ENCODE data around the gene ENPP5.
"Not testable (repeated sequence)": the region's sequence is repeated elsewhere in the genome, so short reads cannot be mapped to it uniquely, and the experiment has no call there.

Gene ENPP5

GRCh38 chr6:46160102-46160501 is 10.7 kb downstream of the ENPP5 start:
- POLR2A ChIA-PET: no interaction called here
- Histone ChIP-seq H3K4me1 (ENCODE audit: control insufficient read depth, insufficient read depth, low read length) (no peaks in the 10 kb centered on the region), H3K4me3 (ENCODE audit: low read depth, low read length) (no peak overlapping the region), H3K27ac (ENCODE audit: extremely low read depth, low read depth, low read length) (no peak overlapping the region), H3K9me3 (ENCODE audit: control insufficient read depth, insufficient read depth, low read depth, low read length) (no peaks in the 10 kb centered on the region), H3K36me3 (ENCODE audit: control insufficient read depth in 2 of 2, insufficient read depth in 1 of 2, low read length in 2 of 2) (peaks cover 7 to 24% of the 10 kb centered on the region in 2 experiments)
- TF ChIP-seq ZNF768 (tag by site-specific recombination; IDR thresholded peaks at IDR 0.05) (no peak), ZNF133 (tag by site-specific recombination; IDR thresholded peaks at IDR 0.05) (no peak), ZNF19 (tag by site-specific recombination; IDR thresholded peaks at IDR 0.05; ENCODE audit: low read depth) (no peak), ZNF621 (tag by site-specific recombination; IDR thresholded peaks at IDR 0.05) (no peak), ZNF664 (tag by site-specific recombination; IDR thresholded peaks at IDR 0.05) (no peak), BCL11B (tag by site-specific recombination; IDR thresholded peaks at IDR 0.05; ENCODE audit: low read depth) (no peak), ZBTB21 (tag by site-specific recombination; IDR thresholded peaks at IDR 0.05) (no peak), INSM2 (tag by site-specific recombination; IDR thresholded peaks at IDR 0.05) (no peak), ZSCAN30 (tag by site-specific recombination; IDR thresholded peaks at IDR 0.05) (no peak), ZNF248 (tag by site-specific recombination; IDR thresholded peaks at IDR 0.05) (no peak), ZNF341 (tag by site-specific recombination; IDR thresholded peaks at IDR 0.05; ENCODE audit: low read depth) (no peak), ZNF24 (tag by site-specific recombination; IDR thresholded peaks at IDR 0.05) (no peak), ZNF747 (tag by site-specific recombination; IDR thresholded peaks at IDR 0.05) (no peak), ZNF600 (tag by site-specific recombination; IDR thresholded peaks at IDR 0.05) (no peak)
- CTCF ChIA-PET: no interaction called here

- CTCF ChIA-PET: interaction anchor here (0.6 to 1.2 kb wide), 2 partner anchors 15 to 56 kb away, joined by 3 read pairs; no protein-coding TSS in a partner anchor
- H3K4me3 ChIP-seq (ENCODE audit: low read depth, low read length): no peak overlapping the region
- no peak for TF ChIP-seq ZNF707 (tag by site-specific recombination; IDR thresholded peaks at IDR 0.05)
- TF ChIP-seq ZNF621 (tag by site-specific recombination; IDR thresholded peaks at IDR 0.05): no peak
- no peak for TF ChIP-seq ZNF132 (tag by site-specific recombination; IDR thresholded peaks at IDR 0.05; ENCODE audit: borderline replicate concordance)
- no peak for TF ChIP-seq SALL2 (tag by site-specific recombination; IDR thresholded peaks at IDR 0.05; ENCODE audit: borderline replicate concordance)
- no peak for TF ChIP-seq ZNF146 (tag by site-specific recombination; IDR thresholded peaks at IDR 0.05)
- TF ChIP-seq ZNF548 (tag by site-specific recombination; IDR thresholded peaks at IDR 0.05): no peak
- TF ChIP-seq ZNF2 (tag by site-specific recombination; IDR thresholded peaks at IDR 0.05): no peak
These were observed 11.6 kb downstream of the ENPP5 start for GRCh38 chr6:46159229-46159628.

GRCh38 chr6:46156701-46157100 is 14.1 kb downstream of the ENPP5 start:
- Histone ChIP-seq H3K36me3 (ENCODE audit: control insufficient read depth in 2 of 2, insufficient read depth in 1 of 2, low read length in 2 of 2) (peaks cover 7 to 19% of the 10 kb centered on the region in 2 experiments; a peak in 2 of 3 replicates), H3K4me1 (ENCODE audit: control insufficient read depth, insufficient read depth, low read length) (no peaks in the 10 kb centered on the region), H3K9me3 (ENCODE audit: control insufficient read depth, insufficient read depth, low read depth, low read length) (no peaks in the 10 kb centered on the region), H3K4me3 (ENCODE audit: low read depth, low read length) (no peak overlapping the region), H3K27ac (ENCODE audit: extremely low read depth, low read depth, low read length) (no peak overlapping the region)
- TF ChIP-seq ZNF558 (tag by site-specific recombination; IDR thresholded peaks at IDR 0.05): peak; percentile 95
- TF ChIP-seq ZNF155 (tag by site-specific recombination; IDR thresholded peaks at IDR 0.05): no peak
- TF ChIP-seq ZNF747 (tag by site-specific recombination; IDR thresholded peaks at IDR 0.05): no peak
- no peak for TF ChIP-seq ZNF704 (tag by site-specific recombination; IDR thresholded peaks at IDR 0.05)
- no peak for TF ChIP-seq ZNF544 (tag by site-specific recombination; IDR thresholded peaks at IDR 0.05)
- TF ChIP-seq ZBTB8A (tag by site-specific recombination; IDR thresholded peaks at IDR 0.05): no peak
- POLR2A ChIA-PET: no interaction called here
- CTCF ChIA-PET: interaction anchor here (0.7 kb wide), 2 partner anchors 226 to 654 kb away, joined by 3 read pairs; no protein-coding TSS in a partner anchor

More at GRCh38 chr6:46159229-46159628, 11.6 kb downstream of the ENPP5 start:
- POLR2A ChIA-PET: no interaction called here
- no peaks in the 10 kb centered on the region for H3K9me3 ChIP-seq (ENCODE audit: control insufficient read depth, insufficient read depth, low read depth, low read length)
- no peak overlapping the region for H3K27ac ChIP-seq (ENCODE audit: extremely low read depth, low read depth, low read length)
- H3K36me3 ChIP-seq (ENCODE audit: control insufficient read depth in 2 of 2, insufficient read depth in 1 of 2, low read length in 2 of 2): peaks cover 7 to 24% of the 10 kb centered on the region in 2 experiments; a peak in 2 of 3 replicates
- H3K4me1 ChIP-seq (ENCODE audit: control insufficient read depth, insufficient read depth, low read length): no peaks in the 10 kb centered on the region

GRCh38 chr6:46149066-46149465 is 21.7 kb downstream of the ENPP5 start:
- CTCF ChIA-PET; H3K4me3 ChIP-seq (ENCODE audit: low read depth, low read length); H3K9me3 ChIP-seq (ENCODE audit: control insufficient read depth, insufficient read depth, low read depth, low read length); H3K27ac ChIP-seq (ENCODE audit: extremely low read depth, low read depth, low read length); POLR2A ChIA-PET; H3K36me3 ChIP-seq (ENCODE audit: control insufficient read depth in 2 of 2, insufficient read depth in 1 of 2, low read length in 2 of 2); H3K4me1 ChIP-seq (ENCODE audit: control insufficient read depth, insufficient read depth, low read length): not testable (repeated sequence)

Measured in HEK293 (cell line).